ENCODE data around the gene PARD3.

PARD3 gene

DNA sequence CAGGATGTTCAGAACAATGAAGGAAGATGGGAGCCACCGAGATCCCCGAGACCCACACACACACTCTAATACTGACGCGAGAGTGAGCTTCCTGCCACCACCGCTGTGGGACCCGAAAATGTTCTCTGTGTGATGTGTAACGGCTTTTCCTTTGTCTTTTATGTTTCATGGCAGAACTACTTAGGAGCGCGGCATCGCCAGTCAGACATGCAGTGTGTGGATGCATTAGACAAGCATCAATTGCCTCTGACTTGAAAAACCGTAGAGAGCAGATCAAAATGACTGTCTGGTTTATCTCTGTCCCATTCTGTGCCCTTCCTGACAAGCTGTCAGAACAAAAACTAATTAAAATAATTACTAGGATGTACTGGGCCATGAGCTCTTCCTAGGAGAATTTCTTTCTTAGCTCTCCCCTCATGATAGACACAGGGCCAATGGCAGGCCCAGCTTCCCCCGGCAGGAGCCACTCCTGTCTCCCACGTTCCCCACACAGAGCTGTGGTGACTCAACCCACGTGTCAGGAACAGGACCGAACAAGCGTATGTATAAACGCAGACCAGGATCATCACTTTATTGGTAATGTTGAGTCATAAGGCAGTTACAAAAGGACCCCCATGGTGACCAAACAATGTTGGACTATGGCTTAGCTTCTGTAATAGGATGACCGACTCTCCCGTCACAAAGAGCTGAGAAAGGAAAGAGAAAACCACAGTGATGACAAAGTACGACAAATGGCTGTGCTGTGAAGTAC is 705.0 kb downstream of the PARD3 start:
- Mint-ChIP-seq H3K27me3 (no peaks in the 10 kb centered on the region), H3K9me3 (peaks cover 0 to 3% of the 10 kb centered on the region in 2 donors), H3K4me3 (no peak overlapping the region), H3K27ac (no peak overlapping the region), H3K36me3 (ENCODE audit: insufficient read depth) (peaks cover 2% of the 10 kb centered on the region), H3K4me1 (ENCODE audit: low read depth in 2 of 2) (no peaks in the 10 kb centered on the region)
- DNase-seq, result no peak
- no peak for ATAC-seq (replicated peaks)

DNA sequence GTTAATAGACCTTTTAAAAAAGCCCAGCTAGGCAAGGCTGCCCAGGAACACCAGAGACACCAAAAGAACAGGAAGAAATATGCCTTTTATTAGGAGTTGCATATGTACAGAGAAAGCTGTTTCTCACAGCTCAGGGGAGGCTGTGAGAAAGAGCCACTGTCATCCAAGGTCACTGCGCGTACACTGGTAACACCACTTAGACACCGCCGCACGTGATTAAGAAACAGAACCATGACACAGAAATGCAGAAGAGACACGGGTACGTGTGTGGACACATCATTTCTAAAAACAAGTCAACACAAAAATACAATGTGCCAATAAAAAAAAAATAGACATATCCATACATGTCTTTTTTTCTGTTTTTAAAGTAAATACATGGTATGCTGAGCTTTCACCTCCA is 705.6 kb downstream of the PARD3 start:
- no peaks in the 10 kb centered on the region for H3K27me3 Mint-ChIP-seq
- no peak overlapping the region for H3K27ac Mint-ChIP-seq
- no peaks in the 10 kb centered on the region for H3K4me1 Mint-ChIP-seq (ENCODE audit: low read depth in 2 of 2)
- ATAC-seq (replicated peaks) (no peak), DNase-seq (no peak)
- H3K9me3 Mint-ChIP-seq, result peaks cover 0 to 3% of the 10 kb centered on the region in 2 donors
- no peak overlapping the region for H3K4me3 Mint-ChIP-seq
- H3K36me3 Mint-ChIP-seq (ENCODE audit: insufficient read depth), result peaks cover 2% of the 10 kb centered on the region

DNA sequence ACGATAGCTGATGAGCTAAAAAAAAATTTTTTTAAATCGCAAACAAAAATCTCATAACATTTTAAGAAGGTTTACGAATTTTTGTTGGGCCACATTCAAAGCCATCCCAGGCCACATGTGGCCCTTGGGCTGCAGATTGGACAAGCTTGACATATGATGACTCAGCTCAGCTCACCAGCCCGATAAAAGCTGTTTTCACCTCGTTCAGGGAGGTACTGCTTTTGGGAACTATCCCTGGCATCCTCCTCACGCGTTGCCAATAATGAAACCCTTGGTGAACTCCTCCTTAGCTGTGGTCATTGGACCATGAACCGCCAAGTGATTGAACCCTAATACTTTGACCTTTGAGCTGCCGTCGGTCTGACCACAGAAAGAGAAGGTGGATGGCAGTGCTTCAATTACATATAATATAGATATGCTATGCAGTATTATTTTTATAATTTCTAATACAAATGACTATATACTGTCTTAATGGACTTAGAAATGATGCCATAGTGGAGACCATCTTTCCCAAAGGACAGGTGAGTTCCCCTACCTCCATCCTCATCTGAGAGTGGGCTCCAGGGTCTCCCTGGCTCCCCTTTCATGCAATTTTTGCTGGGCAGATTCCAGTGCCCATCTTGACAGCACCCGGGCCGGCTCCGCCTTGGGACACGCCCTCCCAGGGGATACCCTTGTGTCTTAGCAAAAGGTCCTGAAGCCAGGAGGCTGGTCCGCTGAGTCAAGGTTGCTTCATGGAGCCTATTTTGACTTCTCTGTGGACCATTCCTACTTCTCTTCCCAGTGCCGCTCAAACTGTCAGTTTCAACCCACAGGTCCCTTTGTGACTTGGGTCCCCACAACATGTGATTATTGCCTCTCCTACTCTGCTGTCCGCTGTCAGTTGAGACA is 707.2 kb downstream of the PARD3 start:
- no peaks in the 10 kb centered on the region for H3K36me3 Mint-ChIP-seq (ENCODE audit: insufficient read depth)
- no peak for ATAC-seq (replicated peaks)
- H3K4me1 Mint-ChIP-seq (ENCODE audit: low read depth in 2 of 2), result no peaks in the 10 kb centered on the region
- no peak overlapping the region for H3K4me3 Mint-ChIP-seq
- H3K27me3 Mint-ChIP-seq, result no peaks in the 10 kb centered on the region
- no peak overlapping the region for H3K27ac Mint-ChIP-seq
- no peak for DNase-seq
- H3K9me3 Mint-ChIP-seq, result peaks cover 0 to 5% of the 10 kb centered on the region in 2 donors

DNA sequence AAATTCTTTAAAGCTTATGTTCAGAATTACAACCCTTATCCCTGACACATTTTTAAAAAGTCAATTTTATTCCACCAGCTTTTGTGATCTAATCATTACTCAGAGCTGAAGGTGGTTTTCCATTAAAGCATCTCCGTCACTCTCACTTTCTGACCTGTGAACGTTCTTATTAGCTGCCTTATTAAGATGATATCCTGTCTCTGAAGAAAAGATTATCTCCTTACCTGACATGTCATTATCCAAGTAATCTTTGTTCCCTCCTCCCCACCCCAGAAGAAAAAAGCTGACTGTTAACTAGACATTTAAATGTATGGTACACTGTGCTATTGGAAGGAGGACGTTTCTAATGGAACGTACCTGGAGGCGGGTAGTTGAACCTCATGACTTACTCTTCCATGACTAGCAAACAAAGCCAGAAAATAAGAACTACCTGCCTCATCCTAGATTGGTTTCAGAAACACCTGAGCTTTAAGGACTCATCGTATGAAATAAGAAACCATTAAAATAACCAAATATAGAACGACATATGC is 708.7 kb downstream of the PARD3 start:
- ATAC-seq (replicated peaks), result no peak
- H3K4me1 Mint-ChIP-seq (ENCODE audit: low read depth in 2 of 2), result no peaks in the 10 kb centered on the region

DNA sequence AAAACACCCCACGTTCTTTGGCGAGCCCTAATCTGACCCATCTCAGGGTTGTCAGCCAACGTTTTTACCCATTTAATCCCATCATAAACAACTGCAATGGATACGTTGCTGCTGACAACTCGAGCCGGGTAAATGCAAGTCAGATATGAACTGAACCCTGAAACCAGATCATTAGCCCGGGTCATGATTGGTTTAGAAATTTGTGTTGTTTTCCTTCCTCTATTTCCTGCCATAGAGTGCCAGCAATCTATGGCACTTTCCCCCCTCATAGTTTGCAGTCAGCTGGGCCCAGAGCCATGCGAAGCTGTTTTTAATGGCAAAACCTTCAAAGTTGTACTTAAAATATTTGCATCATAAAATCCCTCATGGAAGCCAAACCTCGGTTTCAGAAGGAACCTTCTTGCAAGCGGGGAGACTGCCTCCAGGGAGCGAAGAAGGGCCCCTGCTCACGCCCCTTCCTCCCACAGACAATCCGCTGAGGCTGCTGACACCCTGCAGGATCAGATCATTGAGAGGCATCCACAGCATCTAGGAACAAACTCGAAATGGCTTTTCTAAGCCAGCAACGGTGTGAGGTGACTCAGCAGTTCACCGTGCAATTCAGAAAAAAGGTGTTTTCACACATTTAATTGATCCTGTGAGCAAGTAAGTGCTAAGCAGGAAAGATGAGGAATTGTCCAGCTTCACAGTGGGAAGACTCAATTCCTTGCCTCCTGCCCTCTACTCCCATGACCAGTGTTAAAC is 710.1 kb downstream of the PARD3 start:
- H3K4me3 Mint-ChIP-seq, result no peak overlapping the region
- H3K9me3 Mint-ChIP-seq, result peaks cover 7 to 11% of the 10 kb centered on the region in 2 donors
- H3K4me1 Mint-ChIP-seq (ENCODE audit: low read depth in 2 of 2), result no peaks in the 10 kb centered on the region
- DNase-seq (no peak), ATAC-seq (replicated peaks) (no peak)
- no peak overlapping the region for H3K27ac Mint-ChIP-seq
- no peaks in the 10 kb centered on the region for H3K36me3 Mint-ChIP-seq (ENCODE audit: insufficient read depth)
- no peaks in the 10 kb centered on the region for H3K27me3 Mint-ChIP-seq

More for the DNA sequence above, 708.7 kb downstream of the PARD3 start:
- Mint-ChIP-seq H3K9me3 (peaks cover 6 to 9% of the 10 kb centered on the region in 2 donors), H3K27me3 (no peaks in the 10 kb centered on the region), H3K27ac (no peak overlapping the region), H3K4me3 (no peak overlapping the region), H3K36me3 (ENCODE audit: insufficient read depth) (no peaks in the 10 kb centered on the region)
- DNase-seq, result no peak

DNA sequence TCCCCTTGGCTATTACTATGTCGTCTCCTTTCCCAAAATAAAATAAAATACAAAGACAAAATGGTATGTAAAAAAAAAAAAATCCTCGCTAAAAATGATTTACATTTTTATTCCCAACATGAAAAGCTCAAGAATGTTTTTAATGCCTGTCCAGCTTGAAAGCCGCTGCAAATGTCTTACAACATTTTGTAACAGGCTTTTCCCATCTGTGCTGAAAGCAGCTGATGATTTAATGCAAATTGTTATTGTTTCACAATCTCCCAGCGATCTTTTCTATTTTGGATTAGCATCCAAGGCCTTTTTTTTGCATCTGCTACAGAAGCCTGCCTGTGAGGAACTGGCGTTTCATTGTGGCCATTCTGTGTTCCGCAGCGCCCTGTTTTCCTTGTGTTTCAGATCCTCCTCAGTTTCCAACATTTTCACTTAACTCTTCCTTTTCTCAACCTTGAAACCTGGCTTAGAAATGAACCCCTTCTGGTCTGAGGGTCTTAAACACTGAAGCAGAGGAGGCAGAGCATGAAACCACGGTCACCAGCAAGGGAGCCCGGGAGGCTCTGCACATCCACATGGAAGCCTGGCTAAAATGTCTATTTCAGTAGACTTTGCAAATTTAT is 712.1 kb downstream of the PARD3 start:
- ATAC-seq (replicated peaks) (no peak), DNase-seq (no peak)
- peaks cover 7 to 9% of the 10 kb centered on the region in 2 donors for H3K9me3 Mint-ChIP-seq
- H3K36me3 Mint-ChIP-seq (ENCODE audit: insufficient read depth), result no peaks in the 10 kb centered on the region
- no peak overlapping the region for H3K27ac Mint-ChIP-seq
- no peak overlapping the region for H3K4me3 Mint-ChIP-seq
- no peaks in the 10 kb centered on the region for H3K27me3 Mint-ChIP-seq
- no peaks in the 10 kb centered on the region for H3K4me1 Mint-ChIP-seq (ENCODE audit: low read depth in 2 of 2)

DNA sequence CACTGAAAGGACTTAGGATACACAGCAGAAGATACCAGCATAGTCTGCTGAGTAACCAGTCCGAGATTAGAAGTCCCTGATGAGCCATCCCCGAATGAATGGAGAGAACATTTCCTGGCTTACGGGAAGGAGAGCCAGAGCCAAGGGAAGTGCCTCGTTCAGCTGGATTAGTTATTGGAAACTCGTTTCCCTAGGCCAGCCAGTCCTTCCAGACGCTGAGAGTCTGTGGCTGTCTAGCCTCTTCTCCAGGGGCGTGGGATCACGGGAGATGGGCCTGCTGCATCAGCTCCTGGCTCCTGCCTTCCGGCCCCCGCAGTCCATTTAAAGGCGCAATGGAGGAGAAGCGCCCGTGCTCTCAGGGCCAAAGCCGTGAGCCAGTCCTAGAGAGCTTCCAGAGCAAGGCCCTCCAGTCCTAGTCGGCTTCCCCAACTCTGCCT is 712.8 kb downstream of the PARD3 start:
- Mint-ChIP-seq H3K27ac (no peak overlapping the region), H3K27me3 (no peaks in the 10 kb centered on the region), H3K4me3 (no peak overlapping the region), H3K36me3 (ENCODE audit: insufficient read depth) (no peaks in the 10 kb centered on the region), H3K4me1 (ENCODE audit: low read depth in 2 of 2) (no peaks in the 10 kb centered on the region), H3K9me3 (peaks cover 7 to 9% of the 10 kb centered on the region in 2 donors)
- no peak for DNase-seq
- no peak for ATAC-seq (replicated peaks)

DNA sequence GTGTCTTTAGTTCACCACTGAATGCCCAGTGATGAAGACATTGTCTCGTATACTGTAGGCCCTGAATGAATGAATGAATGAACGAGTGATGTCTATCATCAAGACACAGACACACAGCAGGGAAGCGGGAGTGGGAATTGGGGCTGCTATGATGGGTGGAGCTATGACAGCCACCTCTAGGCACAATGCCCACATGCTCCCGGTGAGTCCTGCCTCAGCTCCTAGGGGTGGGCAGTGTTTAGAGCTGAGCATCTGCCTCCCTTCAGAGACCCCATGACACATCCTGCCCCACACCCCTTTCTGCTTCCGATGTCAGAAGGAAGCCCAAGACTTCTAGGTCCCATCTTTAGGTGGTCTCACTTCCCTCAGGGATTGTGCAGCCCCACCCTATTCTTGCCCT is 714.1 kb downstream of the PARD3 start:
- no peaks in the 10 kb centered on the region for H3K27me3 Mint-ChIP-seq
- H3K36me3 Mint-ChIP-seq (ENCODE audit: insufficient read depth), result no peaks in the 10 kb centered on the region
- ATAC-seq (replicated peaks) (no peak), DNase-seq (no peak)
- no peak overlapping the region for H3K27ac Mint-ChIP-seq
- H3K4me3 Mint-ChIP-seq, result no peak overlapping the region
- H3K9me3 Mint-ChIP-seq, result peaks cover 7 to 9% of the 10 kb centered on the region in 2 donors
- no peaks in the 10 kb centered on the region for H3K4me1 Mint-ChIP-seq (ENCODE audit: low read depth in 2 of 2)

DNA sequence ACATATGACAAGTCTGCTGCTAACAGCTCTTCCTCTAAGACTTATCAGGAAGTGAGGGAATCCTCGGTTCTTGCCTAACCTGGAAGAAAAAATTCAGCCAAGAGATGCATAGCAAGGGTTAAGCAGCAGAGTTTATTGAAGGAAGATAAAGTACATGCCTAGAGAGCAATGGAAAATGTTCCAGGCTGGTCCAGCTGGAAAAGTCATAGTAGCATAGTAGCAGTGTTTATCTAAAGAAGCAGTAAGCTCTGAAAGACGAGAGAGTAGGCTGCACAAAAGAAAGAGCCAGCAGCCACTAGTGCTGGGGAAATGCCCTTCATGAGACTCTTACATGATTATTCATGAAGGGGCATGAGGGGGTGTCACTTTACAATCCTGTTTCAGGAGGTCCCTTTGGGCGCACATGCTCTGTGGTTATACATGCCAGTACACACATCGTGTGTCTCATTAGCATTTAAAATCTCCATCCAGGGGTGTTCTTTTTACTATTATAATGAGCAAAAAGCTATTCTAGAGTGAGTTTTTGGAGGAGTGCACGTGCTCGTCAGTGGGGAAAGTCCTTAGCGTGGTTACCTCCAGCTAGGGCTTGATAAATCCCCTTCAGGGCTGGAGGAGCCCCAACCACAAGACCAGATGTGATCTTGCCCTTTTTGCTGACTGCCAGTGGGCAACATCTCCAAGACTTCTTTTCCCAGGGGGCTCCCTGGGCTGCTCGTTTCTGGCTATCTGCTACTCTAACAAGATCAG is 716.1 kb downstream of the PARD3 start:
- H3K27ac Mint-ChIP-seq, result no peak overlapping the region
- H3K4me3 Mint-ChIP-seq, result no peak overlapping the region

DNA sequence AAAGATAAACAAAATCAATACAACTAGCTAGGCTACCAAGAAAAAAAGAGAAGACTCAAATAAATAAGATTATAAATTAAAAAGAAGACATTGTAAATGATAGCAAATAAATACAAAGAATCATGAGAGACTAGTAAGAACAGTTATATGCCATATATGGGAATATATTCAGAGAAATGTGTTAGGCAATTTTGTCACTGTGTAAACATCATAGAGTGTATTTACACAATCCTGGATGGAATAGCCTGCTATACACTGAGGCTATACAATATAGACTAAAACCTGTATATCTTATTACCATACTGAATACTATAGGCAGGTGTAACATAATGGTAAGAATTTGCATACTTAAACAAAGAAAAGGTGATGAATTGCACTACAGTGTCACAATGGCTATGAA is 717.4 kb downstream of the PARD3 start:
- Mint-ChIP-seq H3K27me3 (no peaks in the 10 kb centered on the region), H3K4me1 (ENCODE audit: low read depth in 2 of 2) (no peaks in the 10 kb centered on the region), H3K4me3 (no peak overlapping the region), H3K9me3 (peaks cover 6 to 7% of the 10 kb centered on the region in 2 donors), H3K27ac (no peak overlapping the region), H3K36me3 (ENCODE audit: insufficient read depth) (no peaks in the 10 kb centered on the region)
- ATAC-seq (replicated peaks) (no peak), DNase-seq (no peak)

More for the DNA sequence above, 716.1 kb downstream of the PARD3 start:
- H3K4me1 Mint-ChIP-seq (ENCODE audit: low read depth in 2 of 2), result no peaks in the 10 kb centered on the region
- DNase-seq (no peak), ATAC-seq (replicated peaks) (no peak)
- peaks cover 7 to 8% of the 10 kb centered on the region in 2 donors for H3K9me3 Mint-ChIP-seq
- no peaks in the 10 kb centered on the region for H3K36me3 Mint-ChIP-seq (ENCODE audit: insufficient read depth)
- no peaks in the 10 kb centered on the region for H3K27me3 Mint-ChIP-seq

DNA sequence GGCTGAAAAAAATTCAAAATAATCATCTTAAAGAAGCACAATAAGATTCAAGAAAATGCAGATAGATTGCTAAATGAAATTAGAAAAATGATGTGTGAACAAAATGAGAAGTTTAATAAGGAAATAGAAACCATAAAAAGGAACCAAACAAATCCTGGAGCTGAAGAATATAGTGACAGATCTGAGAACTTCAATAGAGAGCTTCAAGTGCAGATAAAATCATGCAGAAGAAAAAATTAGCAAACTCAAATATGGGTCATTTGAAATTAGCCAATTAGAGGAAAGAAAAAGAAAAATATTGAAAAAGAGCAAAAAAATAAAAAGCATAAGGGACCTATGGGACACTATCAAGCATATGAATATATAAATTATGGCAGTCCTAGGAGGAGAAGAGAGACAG is 720.1 kb downstream of the PARD3 start:
- Mint-ChIP-seq H3K4me1 (ENCODE audit: low read depth in 2 of 2) (no peaks in the 10 kb centered on the region), H3K4me3 (no peak overlapping the region), H3K36me3 (ENCODE audit: insufficient read depth) (no peaks in the 10 kb centered on the region), H3K9me3 (no peaks in the 10 kb centered on the region), H3K27me3 (no peaks in the 10 kb centered on the region), H3K27ac (no peak overlapping the region)
- ATAC-seq (replicated peaks), result no peak
- no peak for DNase-seq

DNA sequence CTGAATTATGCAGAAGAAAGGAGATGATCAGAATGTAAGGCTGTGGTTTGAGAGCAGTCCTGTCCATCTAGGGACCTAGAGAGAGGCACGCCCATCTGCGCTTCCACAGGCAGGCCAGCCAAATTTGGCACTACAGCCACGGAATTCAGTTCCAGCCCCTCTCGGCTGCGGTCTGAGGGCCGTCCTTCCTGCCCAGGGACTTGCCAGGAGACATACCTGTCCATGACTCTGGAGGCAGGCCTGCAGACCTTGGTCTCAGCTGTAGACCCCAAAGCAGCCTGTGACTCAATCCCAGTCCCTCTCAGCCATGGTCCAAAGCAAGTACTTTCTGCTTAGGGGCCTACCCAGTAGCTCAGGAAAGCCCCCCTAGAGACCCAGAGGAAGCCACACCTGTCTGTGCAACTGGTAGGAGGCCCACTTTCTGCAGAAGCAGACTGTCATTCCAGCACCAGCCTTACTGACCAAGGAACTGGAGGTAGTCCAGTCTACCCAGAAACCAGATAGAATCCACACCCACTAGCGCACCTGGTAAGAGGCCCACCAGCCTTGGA is 720.9 kb downstream of the PARD3 start:
- no peak overlapping the region for H3K4me3 Mint-ChIP-seq
- peaks cover 0 to 2% of the 10 kb centered on the region in 2 donors for H3K9me3 Mint-ChIP-seq
- H3K36me3 Mint-ChIP-seq (ENCODE audit: insufficient read depth), result no peaks in the 10 kb centered on the region
- no peaks in the 10 kb centered on the region for H3K4me1 Mint-ChIP-seq (ENCODE audit: low read depth in 2 of 2)
- ATAC-seq (replicated peaks) (no peak), DNase-seq (no peak)
- no peak overlapping the region for H3K27ac Mint-ChIP-seq
- H3K27me3 Mint-ChIP-seq, result no peaks in the 10 kb centered on the region

Data from effector memory CD8-positive, alpha-beta T cell (primary cell).